Hematopoietic multipotent progenitor cell treated with erythropoietin and hydrocortisone succinate and interleukin-3 and kit ligand, for 4 days (in vitro differentiated cells): ENCODE measurements around the gene FLCN.
"Not testable (repeated sequence)": the region's sequence is repeated elsewhere in the genome, so short reads cannot be mapped to it uniquely, and the experiment has no call there.

Experiments
- DNase-seq: peaks from one replicate; pipeline ENCODE4 v3.0.0-alpha.2; 2015

FLCN gene

DNA sequence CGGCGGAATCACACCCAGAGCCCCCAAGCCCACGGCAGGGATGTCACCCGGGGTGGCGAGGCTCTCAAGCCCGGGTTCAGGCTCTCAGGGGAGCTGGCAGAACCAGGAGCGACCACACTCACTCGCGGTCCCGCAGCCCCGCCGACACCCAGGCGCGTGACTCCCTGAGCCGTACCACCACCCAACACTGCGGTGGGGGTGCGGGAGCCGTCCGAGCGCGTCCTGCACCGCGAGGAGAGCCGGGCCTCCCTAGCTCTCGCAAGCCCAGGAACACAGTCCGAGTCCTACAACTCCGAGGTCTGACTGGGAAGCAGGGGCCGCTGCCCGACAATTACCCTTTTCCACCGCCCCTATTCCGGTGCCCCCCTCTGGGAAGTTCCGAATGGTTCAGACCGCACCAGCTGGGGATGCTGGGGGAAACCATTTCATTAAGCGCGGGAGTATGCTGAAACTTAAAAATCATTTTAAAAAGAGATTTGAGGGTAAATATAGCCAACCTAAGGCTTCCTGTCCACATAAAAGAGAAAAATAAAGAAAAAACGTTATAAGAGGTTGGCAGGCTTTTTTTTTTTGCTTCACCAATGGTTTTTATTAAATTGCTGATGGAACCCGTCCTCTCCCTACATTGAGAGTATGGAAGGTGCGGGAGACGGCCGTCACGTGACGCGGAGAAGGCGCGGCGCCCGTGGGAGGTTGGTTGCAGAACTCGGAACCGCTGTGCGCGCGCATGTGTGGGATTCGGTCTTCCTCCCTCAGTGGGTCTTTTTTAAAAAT is at the start of gene FLCN:
TSS of gene FLCN (minus strand) at position 143 of the 774 bp plus-strand sequence. CDS start 9,031 bp downstream, outside the sequence.
- DNase-seq = peak; percentile 94

DNA sequence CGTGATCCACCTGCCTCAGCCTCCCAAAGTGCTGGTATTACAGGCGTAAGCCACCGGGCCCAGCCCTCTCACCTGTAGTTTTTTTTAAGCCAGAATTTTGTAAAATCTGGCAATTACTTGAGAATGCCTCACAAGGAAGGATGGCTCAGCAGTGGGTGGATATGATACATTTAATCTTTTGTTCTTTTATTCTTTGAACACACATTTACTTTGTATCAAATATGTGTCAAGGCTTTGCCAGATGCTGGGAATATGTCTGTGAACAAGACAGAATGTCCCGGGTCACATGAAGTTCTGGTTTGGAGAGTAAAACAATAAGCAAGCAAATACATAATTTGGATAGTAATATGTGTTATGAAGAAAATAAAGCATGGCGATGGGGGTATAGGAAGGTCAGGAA is 49.0 kb upstream of the FLCN start:
- DNase-seq = no peak

DNA sequence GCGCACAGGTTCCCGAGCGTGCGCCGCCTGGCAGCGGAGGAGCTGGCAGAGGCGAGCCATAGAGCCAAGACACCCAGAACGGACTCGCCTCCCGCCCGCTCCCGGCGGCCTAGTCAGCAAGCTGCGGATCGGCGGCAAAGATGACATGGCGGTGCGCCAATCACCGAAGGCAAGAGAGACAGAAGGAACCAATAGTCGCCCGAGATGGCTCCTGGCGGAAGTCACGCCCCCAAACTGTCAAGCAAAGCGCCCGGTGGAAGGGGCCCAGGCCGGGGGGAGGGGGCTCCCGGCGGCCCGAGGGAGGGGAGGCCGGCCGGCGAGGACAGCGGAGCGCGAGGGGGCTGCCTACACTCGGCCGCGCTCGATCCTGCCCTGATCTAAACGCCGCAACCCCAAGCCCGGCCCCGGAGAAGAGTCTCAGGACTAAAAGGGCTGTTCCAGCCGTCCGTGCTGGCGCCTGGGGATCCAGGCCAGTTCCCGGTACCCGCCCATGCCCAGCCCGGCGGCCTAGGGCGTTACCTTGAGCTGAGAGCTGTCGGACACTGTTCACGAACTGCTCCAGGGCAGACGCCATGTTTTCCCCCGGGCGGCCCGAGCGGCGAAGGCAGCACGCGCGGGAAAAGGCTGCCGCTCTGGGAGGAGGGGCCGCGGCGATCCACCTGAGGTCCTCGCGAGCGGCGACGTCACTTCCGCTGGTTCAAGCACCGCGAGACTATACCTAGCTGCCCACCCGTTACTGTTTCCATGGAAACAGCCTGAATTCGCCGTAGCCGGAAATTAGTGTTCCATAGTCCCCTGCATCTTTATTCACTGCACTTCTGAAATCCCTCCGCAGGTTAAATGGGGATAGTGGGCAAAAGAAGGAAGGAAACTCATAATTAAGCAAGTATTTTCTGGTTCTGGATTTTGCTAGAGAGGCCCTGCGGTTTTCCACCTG is 43.9 kb upstream of the FLCN start, which contains the start of gene COPS3:
TSS of gene COPS3 (minus strand) at position 634 of the 937 bp plus-strand sequence. CDS start at position 574, 60 bp downstream.
- peak; percentile 99 for DNase-seq

GRCh38 chr17:17279316-17279715 is 42.3 kb upstream of the FLCN start:
- no peak for DNase-seq

GRCh38 chr17:17277431-17277830 is 40.5 kb upstream of the FLCN start:
- DNase-seq = not testable (repeated sequence)

GRCh38 chr17:17275971-17276370 is 39.0 kb upstream of the FLCN start:
- DNase-seq = peak; percentile 68

- DNase-seq = peak; percentile 55
These were observed 33.2 kb upstream of the FLCN start for GRCh38 chr17:17269926-17270773.

GRCh38 chr17:17264430-17264829 is 27.5 kb upstream of the FLCN start:
- no peak for DNase-seq

DNA sequence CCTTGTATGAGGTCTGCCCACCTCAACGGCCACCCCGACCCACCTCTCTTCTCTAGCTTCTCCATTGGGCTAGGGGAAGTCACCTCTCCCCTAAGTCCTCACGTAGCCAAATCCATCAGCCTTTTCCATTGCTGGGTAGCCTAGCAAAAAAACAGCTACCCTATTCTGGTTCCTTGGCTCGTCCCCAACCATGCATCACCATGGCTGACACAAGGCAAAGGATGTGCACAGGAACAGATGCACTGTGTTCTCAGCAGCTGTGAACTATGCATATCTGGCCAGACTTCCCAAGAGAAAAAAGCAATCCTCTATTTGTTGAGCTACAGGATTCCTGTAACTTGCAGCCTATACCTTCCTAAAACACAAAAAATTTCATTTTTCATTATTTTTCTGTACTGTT is 22.0 kb upstream of the FLCN start:
- DNase-seq = no peak

- no peak for DNase-seq
These were observed 21.0 kb upstream of the FLCN start for GRCh38 chr17:17258011-17258410.

- DNase-seq = no peak
These were observed 19.3 kb upstream of the FLCN start for GRCh38 chr17:17256316-17256715.

DNA sequence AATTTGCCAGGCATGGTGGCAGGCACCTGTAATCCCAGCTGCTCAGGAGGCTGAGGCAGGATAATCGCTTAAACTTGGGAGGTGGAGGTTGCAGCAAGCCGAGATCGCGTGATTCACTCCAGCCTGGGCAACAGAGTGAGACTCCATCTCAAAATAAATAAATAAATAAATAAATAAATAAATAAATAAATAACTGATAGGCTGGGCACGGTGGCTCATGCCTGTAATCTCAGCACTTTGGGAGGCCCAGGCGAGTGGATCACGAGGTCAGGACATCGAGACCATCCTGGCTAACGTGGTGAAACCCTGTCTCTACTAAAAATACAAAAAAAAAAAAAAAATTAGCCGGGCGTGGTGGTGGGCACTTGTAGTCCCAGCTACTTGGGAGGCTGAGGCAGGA is 18.7 kb upstream of the FLCN start:
- not testable (repeated sequence) for DNase-seq

GRCh38 chr17:17254036-17254435 is 17.1 kb upstream of the FLCN start:
- DNase-seq = no peak

DNA sequence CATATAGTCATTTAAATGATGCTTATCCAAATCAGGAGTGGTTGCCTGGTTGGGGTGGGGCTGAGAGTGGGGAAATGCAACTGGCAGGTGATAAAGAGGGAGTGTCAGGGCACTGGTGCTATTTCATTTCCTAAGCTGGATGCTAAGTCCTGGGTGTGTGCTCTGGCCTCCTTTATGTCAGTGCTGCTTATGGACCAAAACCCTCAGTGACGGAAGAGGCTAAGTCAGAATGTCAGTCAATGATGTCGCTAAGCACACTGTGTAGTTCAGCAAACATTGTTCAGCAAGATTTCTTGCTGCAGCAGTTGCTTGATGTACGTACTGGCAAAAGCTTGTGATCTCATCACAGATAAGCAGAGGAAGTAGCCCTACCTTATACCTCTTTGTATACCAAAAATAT is 16.4 kb upstream of the FLCN start:
- peak; percentile 47 for DNase-seq

DNA sequence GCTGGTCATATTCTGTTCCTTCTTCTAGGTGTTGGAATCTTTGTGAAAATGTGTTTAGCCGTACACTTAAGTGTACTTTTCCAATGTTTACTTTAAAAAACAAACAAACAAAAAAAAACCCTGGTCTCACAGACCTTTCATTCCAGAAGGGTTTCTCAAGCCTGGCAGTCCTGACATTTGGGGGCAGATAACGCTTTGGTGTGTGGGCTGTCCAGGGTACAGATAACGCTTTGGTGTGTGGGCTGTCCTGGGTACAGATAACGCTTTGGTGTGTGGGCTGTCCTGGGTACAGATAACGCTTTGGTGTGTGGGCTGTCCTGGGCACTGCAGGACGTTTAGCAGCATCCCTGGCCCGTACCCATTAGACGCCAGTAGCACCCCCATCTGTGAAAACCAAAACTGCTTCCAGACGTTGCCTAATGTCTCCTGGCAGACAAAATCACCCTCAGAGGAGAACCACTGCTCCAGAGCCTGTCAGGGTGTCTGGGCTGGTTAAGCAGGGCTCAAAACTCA is 15.2 kb upstream of the FLCN start:
- peak; percentile 93 for DNase-seq

DNA sequence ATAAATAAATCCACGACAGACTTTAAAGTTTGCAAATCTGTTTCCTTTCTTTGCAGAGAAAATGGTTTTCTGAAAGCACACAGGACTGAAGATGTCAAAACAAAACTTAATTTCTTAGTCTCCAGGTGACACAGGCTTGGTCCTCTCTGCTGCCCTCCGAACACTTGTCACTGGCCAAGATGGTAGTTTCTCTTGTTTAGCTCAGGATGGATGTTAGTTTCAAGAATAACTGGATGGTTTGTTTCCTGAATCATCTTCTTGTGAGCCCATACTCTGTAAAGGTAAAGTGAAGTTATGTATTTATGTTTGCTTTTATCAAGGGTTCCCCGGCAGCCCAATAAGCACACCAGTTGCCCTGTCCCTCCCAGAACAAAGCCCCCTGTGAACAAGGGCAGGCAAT is 9.9 kb upstream of the FLCN start:
- DNase-seq = no peak

DNA sequence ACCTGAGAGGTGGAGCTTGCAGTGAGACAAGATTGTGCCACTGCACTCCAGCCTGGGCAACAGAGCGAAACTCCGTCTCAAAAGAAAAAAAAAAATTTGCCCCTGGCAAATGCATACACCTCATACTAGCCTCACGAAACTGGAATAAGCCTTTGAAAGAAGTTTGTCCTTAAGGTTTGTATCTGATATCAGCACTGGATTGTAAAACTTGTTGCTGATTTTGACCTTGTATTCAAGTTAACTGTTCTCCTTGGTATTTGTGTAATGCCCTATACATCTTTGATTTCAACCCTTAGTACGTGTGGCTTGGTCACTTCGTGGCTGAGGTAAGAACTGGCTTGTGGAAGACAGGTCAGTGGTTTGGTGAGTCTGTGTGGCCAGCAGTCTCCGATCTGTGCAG is 6.2 kb upstream of the FLCN start:
- no peak for DNase-seq

DNA sequence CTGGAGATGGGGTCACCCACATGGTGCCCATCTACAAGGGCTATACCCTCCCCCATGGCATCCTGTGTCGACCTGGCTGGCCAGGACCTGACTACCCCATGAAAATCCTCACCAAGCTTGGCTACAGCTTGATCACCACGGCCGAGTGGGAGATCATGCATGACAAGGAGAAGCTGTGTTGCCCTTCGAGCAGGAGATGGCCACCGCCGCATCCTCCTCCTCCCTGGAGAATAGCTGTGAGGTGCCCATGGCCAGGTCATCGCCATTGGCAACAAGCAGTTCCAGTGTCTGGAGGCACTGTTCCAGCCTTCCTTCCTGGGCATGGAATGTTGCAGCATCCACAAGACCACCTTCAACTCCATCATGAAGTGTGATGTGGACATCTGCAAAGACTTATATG is 5.3 kb upstream of the FLCN start:
- no peak for DNase-seq

- no peak for DNase-seq
These were observed 4.7 kb upstream of the FLCN start for GRCh38 chr17:17241656-17242055.

GRCh38 chr17:17239832-17240231 is 2.9 kb upstream of the FLCN start:
- peak; percentile 87 for DNase-seq

DNA sequence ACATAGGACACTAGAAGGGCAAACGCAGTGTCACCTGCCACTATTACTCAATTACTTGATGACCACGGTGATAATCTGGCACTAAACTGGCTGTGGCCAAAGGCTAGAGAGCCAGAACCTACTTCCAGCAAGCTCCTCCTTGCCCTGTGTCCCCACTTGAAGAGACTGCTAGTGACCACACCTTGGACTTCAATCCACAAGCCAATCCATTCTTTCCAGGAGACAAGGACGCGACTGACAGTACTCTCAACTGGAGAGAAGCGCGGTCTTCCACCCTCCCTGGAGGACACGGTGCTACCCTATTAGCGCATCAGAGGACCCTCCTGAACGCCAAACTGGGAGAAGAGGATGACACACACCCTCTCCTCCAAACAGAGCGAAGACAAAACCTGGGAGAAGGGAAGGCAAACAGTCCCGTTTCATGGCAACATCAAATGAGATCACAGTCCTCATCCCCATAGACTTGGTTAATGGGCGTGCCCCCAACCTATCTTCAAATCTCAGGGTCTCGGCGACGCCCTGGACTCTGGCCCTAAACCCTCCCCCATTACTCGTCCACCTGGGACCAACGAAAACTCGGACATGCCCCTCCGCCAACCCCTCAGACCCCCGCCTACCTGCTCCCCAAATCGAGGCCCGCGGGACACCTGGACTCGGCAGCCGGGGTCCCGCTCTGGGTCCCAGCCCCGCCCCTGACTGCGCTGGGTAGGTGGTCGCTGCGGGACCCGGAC is 508 bp downstream of the FLCN start:
- peak; percentile 73 for DNase-seq
